MM.1S (cell line): ENCODE measurements around the gene NRXN3.

ENCODE experiments used
- CTCF ChIP-seq: fragments of 300-600 bp; sonication (generic); IDR thresholded peaks from 2 replicates; pipeline ENCODE4 v1.5.1; 2016; ENCODE audit warnings: antibody characterized with exemption, low read length, mixed read lengths
- EZH2 ChIP-seq: fragments of 300-600 bp; sonication (generic); optimal IDR thresholded peaks from 2 replicates; pipeline ENCODE3; 2017; ENCODE audit warnings: low read depth, mild to moderate bottlenecking, antibody characterized with exemption, low read length, mixed read lengths
- EZH2phosphoT487 ChIP-seq: fragments of 300-600 bp; sonication (generic); IDR thresholded peaks from 2 replicates; pipeline ENCODE4 v1.6.1; 2018; ENCODE audit warnings: antibody characterized with exemption, low read length

- TF ChIP-seq CTCF (no peak), EZH2 (no peak), EZH2phosphoT487 (no peak)
Observed at GRCh38 chr14:79878229-79878628, 1708.1 kb downstream of the NRXN3 start.
